K562 (cell line): ENCODE results near the gene CLVS2.

Experiments
- CBX3 ChIP-seq, 2 experiments: IDR thresholded peaks; 1 replicate in 1 of 2; 2 replicates in 1 of 2; pipeline ENCODE4 v1.6.1; 2012; ENCODE audit warnings: inconsistent platforms in 2 of 2, low read length in 2 of 2, borderline replicate concordance in 1 of 2, control low read depth in 1 of 2
- CTCF ChIP-seq, 3 experiments: IDR thresholded peaks in 2 of 3; conservative IDR thresholded peaks in 1 of 3; 2 replicates each; pipeline ENCODE4 v1.5.1; 2011 to 2012; ENCODE audit warnings: low read length in 3 of 3, mild to moderate bottlenecking in 3 of 3, control low read depth in 2 of 3, improper control_type of control experiment in 1 of 3, inconsistent platforms in 1 of 3, low read depth in 1 of 3, mixed read lengths in 1 of 3, moderate library complexity in 1 of 3; ENCODE audit not compliant: insufficient read depth in 2 of 3
- DMBX1 ChIP-seq: fragments of 250-450 bp; sonication (Bioruptor Pico); IDR thresholded peaks from 2 replicates; pipeline ENCODE4 v1.8.0; 2022; ENCODE audit warnings: inconsistent platforms, mild to moderate bottlenecking, moderate library complexity, borderline replicate concordance
- EZH2 ChIP-seq: IDR thresholded peaks from 2 replicates; pipeline ENCODE4 v1.6.1; 2012; ENCODE audit warnings: low read depth, mild to moderate bottlenecking, inconsistent platforms, low read length, borderline replicate concordance
- NUFIP1 ChIP-seq: fragments of 450-650 bp; IDR thresholded peaks from 2 replicates; pipeline ENCODE4 v1.6.1; 2018; ENCODE audit not compliant: partially characterized antibody
- RNF2 ChIP-seq: sonication (generic); IDR thresholded peaks from 2 replicates; pipeline ENCODE4 v1.6.1; 2016
- SMC3 ChIP-seq: conservative IDR thresholded peaks from 2 replicates; pipeline ENCODE4 v1.6.1; 2011; ENCODE audit warnings: low read depth, low read length, improper control_type of control experiment; ENCODE audit not compliant: insufficient read depth
- STAG1 ChIP-seq: sonication (generic); formaldehyde crosslinking; IDR thresholded peaks from 2 replicates; pipeline ENCODE4 v1.5.0; 2020; ENCODE audit warnings: missing genetic modification reagents, borderline replicate concordance
- TEAD4 ChIP-seq, 2 experiments: sonication (generic) in 1 of 2; formaldehyde crosslinking in 1 of 2; IDR thresholded peaks; 2 replicates each; pipeline versions ENCODE4 v1.6.1 to v1.8.0; 2012 to 2022; ENCODE audit warnings: borderline replicate concordance in 1 of 2, inconsistent platforms in 1 of 2, low read length in 1 of 2, mild to moderate bottlenecking in 1 of 2, missing genetic modification reagents in 1 of 2
- TSC22D4 ChIP-seq: fragments of 450-650 bp; IDR thresholded peaks from 2 replicates; pipeline ENCODE4 v1.6.1; 2016; ENCODE audit warnings: missing genetic modification characterization, missing biosample characterization, control low read depth
- ZBTB33 ChIP-seq: sonication (generic); formaldehyde crosslinking; IDR thresholded peaks from 2 replicates; pipeline ENCODE4 v1.8.1; 2023; ENCODE audit warnings: mild to moderate bottlenecking, missing genetic modification reagents
- ZNF140 ChIP-seq: fragments of 250-450 bp; sonication (Bioruptor Pico); IDR thresholded peaks from 2 replicates; pipeline ENCODE4 v1.8.0; 2021; ENCODE audit warnings: moderate library complexity, mild to moderate bottlenecking, inconsistent platforms
- TF ChIP-seq, protein P1 (sequence below): fragments of 250-450 bp; sonication (Bioruptor Pico); IDR thresholded peaks from 2 replicates; pipeline ENCODE4 v1.9.0; 2021; ENCODE audit warnings: mild to moderate bottlenecking
- TF ChIP-seq, protein P2 (sequence below): fragments of 450-650 bp; IDR thresholded peaks from 2 replicates; pipeline ENCODE4 v1.6.1; 2016; ENCODE audit warnings: mild to moderate bottlenecking, moderate library complexity

- TF ChIP-seq, protein P1, sequence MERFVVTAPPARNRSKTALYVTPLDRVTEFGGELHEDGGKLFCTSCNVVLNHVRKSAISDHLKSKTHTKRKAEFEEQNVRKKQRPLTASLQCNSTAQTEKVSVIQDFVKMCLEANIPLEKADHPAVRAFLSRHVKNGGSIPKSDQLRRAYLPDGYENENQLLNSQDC (CRISPR knock-in tag), result no peak
- TF ChIP-seq DMBX1, result no peak
- TF ChIP-seq, protein P2, sequence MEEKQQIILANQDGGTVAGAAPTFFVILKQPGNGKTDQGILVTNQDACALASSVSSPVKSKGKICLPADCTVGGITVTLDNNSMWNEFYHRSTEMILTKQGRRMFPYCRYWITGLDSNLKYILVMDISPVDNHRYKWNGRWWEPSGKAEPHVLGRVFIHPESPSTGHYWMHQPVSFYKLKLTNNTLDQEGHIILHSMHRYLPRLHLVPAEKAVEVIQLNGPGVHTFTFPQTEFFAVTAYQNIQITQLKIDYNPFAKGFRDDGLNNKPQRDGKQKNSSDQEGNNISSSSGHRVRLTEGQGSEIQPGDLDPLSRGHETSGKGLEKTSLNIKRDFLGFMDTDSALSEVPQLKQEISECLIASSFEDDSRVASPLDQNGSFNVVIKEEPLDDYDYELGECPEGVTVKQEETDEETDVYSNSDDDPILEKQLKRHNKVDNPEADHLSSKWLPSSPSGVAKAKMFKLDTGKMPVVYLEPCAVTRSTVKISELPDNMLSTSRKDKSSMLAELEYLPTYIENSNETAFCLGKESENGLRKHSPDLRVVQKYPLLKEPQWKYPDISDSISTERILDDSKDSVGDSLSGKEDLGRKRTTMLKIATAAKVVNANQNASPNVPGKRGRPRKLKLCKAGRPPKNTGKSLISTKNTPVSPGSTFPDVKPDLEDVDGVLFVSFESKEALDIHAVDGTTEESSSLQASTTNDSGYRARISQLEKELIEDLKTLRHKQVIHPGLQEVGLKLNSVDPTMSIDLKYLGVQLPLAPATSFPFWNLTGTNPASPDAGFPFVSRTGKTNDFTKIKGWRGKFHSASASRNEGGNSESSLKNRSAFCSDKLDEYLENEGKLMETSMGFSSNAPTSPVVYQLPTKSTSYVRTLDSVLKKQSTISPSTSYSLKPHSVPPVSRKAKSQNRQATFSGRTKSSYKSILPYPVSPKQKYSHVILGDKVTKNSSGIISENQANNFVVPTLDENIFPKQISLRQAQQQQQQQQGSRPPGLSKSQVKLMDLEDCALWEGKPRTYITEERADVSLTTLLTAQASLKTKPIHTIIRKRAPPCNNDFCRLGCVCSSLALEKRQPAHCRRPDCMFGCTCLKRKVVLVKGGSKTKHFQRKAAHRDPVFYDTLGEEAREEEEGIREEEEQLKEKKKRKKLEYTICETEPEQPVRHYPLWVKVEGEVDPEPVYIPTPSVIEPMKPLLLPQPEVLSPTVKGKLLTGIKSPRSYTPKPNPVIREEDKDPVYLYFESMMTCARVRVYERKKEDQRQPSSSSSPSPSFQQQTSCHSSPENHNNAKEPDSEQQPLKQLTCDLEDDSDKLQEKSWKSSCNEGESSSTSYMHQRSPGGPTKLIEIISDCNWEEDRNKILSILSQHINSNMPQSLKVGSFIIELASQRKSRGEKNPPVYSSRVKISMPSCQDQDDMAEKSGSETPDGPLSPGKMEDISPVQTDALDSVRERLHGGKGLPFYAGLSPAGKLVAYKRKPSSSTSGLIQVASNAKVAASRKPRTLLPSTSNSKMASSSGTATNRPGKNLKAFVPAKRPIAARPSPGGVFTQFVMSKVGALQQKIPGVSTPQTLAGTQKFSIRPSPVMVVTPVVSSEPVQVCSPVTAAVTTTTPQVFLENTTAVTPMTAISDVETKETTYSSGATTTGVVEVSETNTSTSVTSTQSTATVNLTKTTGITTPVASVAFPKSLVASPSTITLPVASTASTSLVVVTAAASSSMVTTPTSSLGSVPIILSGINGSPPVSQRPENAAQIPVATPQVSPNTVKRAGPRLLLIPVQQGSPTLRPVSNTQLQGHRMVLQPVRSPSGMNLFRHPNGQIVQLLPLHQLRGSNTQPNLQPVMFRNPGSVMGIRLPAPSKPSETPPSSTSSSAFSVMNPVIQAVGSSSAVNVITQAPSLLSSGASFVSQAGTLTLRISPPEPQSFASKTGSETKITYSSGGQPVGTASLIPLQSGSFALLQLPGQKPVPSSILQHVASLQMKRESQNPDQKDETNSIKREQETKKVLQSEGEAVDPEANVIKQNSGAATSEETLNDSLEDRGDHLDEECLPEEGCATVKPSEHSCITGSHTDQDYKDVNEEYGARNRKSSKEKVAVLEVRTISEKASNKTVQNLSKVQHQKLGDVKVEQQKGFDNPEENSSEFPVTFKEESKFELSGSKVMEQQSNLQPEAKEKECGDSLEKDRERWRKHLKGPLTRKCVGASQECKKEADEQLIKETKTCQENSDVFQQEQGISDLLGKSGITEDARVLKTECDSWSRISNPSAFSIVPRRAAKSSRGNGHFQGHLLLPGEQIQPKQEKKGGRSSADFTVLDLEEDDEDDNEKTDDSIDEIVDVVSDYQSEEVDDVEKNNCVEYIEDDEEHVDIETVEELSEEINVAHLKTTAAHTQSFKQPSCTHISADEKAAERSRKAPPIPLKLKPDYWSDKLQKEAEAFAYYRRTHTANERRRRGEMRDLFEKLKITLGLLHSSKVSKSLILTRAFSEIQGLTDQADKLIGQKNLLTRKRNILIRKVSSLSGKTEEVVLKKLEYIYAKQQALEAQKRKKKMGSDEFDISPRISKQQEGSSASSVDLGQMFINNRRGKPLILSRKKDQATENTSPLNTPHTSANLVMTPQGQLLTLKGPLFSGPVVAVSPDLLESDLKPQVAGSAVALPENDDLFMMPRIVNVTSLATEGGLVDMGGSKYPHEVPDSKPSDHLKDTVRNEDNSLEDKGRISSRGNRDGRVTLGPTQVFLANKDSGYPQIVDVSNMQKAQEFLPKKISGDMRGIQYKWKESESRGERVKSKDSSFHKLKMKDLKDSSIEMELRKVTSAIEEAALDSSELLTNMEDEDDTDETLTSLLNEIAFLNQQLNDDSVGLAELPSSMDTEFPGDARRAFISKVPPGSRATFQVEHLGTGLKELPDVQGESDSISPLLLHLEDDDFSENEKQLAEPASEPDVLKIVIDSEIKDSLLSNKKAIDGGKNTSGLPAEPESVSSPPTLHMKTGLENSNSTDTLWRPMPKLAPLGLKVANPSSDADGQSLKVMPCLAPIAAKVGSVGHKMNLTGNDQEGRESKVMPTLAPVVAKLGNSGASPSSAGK, result no peak
- TF ChIP-seq STAG1 (CRISPR knock-in tag), result no peak
- no peak for TF ChIP-seq NUFIP1
- no peak for TF ChIP-seq SMC3
- no peak for TF ChIP-seq ZNF140 (CRISPR knock-in tag)
- no peak for TF ChIP-seq TSC22D4 (tag)
- no peak for TF ChIP-seq RNF2
- TF ChIP-seq CBX3 (IDR thresholded peaks at IDR 0.05; ENCODE audit: borderline replicate concordance in 1 of 2, low read length in 2 of 2), result no peak
- TF ChIP-seq EZH2, result no peak
- no peak for TF ChIP-seq TEAD4 (IDR thresholded peaks at IDR 0.05; ENCODE audit: low read length)
- no peak for TF ChIP-seq TEAD4 (CRISPR knock-in tag; IDR thresholded peaks at IDR 0.05; ENCODE audit: borderline replicate concordance)
- TF ChIP-seq ZBTB33, result no peak
- TF ChIP-seq CTCF (IDR thresholded peaks at IDR 0.05 in 2 of 3, conservative IDR thresholded peaks at IDR 0.05 in 1 of 3; ENCODE audit: insufficient read depth in 2 of 3, low read depth in 1 of 3, low read length in 3 of 3), result no peak
Observed at GRCh38 chr6:122962000-122962624, 33.9 kb upstream of the CLVS2 start.
